NCI-H1436 treated with DMSO at 0.1 percent for 48 hours (cell line): ENCODE results near the gene CALHM1.
"Not testable (repeated sequence)": the region's sequence is repeated elsewhere in the genome, so short reads cannot be mapped to it uniquely, and the experiment has no call there.

Experiments used
- DNase-seq: peaks from one replicate; lab custom pipeline; 2025; lab: John Stamatoyannopoulos, UW

CALHM1 gene, protein sequence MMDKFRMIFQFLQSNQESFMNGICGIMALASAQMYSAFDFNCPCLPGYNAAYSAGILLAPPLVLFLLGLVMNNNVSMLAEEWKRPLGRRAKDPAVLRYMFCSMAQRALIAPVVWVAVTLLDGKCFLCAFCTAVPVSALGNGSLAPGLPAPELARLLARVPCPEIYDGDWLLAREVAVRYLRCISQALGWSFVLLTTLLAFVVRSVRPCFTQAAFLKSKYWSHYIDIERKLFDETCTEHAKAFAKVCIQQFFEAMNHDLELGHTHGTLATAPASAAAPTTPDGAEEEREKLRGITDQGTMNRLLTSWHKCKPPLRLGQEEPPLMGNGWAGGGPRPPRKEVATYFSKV

DNA sequence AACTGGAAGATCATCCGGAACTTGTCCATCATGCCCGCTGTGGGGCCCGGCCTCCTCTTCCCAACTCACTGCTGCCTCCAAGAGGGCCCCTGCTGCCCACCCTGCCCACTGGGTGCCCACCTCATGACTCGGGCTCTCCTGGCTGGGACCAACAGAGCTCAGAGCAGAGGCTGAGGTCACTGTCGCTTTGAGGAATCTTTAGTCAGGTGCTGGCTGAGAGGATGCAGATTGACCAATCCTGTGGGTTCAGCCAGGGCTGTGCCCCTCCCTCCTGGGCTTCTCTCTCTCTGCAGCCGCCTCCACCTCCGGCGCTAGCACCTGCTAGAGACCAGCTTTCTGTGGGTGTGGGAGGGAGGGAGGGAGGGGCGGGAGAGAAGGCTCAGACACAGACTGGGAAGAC, at the start of gene CALHM1:
Gene CALHM1, minus strand, starts transcription at position 181 of the 400 bp plus-strand sequence. Its CDS starts 149 bp downstream, at position 32.
- peak; percentile 17 for DNase-seq

DNA sequence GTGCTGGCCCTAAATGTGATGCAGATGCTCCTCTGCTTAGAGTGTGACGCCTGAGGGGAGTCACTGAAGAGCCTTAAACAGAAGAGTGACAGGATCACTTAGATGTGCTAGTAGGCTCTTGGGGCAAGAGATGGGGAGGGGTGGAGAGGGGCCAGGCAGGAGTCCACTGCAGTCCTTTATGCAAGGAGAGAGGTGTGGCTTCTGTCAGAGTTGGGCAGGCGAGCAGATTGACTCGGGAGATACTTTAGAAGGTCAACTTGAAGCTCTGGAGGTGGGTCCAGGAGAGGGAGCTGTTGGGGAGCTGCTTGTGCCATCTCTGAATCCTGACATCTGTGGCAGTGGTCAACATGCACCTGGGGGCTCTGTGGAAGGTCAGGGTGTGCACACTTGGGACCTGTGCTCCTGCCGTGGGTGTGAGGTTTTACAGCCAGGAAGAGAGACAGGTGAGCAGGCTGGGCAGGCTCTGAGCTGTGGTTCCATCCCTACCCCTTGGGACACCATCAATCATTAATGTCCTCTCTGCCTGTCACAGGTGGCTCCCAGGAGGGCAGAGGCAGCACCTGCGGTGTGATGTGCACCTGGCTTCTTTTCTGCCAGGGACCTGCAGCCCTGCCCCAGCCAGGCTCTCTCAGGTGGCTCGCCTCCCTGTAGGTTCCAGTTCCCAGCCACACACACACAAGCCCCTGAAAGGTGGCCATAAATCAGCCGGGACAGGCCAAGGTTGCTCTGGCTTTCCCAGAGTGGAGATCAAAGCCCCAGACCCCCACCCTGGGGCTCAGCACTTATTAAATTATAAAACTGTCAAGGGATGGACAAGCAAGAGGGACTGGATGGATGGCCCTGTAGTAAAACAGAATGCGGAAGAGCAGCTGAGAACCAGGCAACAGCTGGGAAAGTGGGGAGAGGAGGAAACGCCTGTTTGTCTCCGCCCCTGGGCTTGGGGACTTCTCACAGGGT, 48.8 kb upstream of the CALHM1 start:
- DNase-seq, result peak; percentile 54

DNA sequence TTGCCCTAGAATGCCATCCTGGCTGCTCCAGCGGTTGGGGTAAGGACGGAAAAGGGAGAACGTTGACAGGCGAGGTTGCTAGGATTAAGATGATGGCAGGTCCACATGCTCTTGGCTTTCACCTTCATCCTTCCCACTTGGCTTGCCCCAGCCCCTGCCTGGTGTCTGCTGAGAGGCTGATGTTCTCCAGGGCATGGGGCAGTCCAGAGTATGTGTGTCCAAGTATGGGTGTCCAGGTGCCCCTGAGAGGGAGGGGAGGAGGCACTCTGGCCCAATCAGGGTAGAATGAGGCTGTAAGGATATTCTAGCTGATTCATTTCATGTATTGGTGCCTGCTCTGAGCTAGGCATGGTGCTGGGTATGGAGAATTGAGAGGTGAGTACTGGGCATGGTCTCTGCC, 47.4 kb upstream of the CALHM1 start:
- no peak for DNase-seq

DNA sequence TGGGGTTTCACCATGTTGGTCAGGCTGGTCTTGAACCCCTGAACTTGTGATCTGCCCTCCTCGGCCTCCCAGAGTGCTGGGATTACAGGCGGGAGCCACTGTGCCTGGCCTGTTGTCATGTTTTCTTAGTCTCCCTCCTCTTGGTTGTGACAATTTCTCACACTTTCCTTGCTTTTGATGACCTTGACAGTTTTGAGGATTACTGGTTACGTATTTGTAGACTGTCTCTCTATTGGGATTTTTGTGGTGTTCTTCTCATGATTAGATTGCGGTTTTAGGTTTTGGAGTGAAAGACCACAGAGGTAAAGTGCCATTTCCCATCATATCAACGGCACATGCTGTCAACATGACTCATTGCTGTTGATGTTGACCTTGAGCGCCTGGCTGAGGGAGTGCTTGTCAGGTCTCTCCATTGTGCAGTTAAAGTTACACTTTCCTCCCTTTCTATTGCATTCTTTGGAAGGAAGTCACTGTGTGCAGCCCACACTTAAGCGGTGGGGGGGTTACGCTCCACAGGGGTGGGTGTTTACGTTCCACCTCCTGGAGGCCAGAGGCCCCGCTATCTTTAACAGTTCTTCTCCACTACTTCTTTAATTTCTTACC, 45.6 kb upstream of the CALHM1 start:
- DNase-seq, result no peak

DNA sequence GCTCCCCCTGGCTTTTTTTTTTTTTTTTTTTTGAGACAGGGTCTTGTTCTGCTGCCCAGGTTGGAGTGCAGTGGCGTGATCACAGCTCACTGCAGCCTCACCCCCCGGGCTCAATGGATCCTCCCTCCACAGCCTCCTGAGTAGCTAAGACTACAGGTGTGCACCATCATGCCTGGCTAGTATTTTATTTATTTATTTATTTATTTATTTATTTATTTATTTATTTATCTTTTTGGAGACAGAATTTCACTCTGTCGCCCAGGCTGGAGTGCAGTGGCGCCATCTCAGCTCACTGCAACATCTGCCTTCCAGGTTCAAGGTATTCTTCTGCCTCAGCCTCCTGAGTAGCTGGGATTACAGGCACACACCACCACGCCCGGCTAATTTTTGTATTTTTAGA, 45.1 kb upstream of the CALHM1 start:
- not testable (repeated sequence) for DNase-seq

DNA sequence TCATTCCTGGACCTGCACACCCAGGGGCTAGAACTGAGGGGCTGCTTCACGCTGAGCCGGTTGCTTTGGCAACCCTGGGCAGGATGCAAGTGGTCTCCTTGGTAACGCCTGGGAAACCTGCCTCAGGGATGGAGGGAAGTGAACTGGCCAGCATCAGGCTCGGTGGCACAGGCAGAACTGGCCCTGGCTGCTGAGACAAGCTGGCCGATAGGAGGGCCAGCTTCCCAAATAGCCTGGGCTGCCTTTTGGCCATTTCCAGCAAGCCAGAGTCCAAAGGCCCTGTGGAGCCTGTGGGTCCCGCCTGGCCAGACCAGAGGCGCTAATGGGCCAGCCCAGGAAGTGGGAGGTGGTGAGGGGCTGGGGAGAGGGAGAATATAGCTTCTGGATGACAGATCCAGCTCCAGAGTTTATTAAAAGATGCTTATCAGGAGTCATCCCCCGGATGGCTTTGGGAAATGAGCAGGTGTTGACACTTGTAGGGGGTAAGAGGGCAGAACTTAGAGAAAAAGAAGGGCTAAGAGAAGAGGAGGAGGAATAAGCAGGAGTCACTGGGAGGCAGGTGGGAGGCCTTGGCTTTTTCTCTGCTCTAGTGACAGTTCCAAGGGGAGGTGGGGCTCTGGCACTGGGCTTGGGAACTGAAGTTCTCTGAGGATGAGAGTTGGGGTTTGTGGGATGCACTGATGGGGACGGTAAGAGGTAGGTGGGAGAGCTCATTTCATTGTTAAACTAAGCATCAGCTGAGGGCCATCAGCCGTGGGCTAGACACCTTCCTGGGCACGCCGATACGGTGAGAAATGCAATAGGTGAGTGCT, 44.4 kb upstream of the CALHM1 start:
- DNase-seq, result no peak

DNA sequence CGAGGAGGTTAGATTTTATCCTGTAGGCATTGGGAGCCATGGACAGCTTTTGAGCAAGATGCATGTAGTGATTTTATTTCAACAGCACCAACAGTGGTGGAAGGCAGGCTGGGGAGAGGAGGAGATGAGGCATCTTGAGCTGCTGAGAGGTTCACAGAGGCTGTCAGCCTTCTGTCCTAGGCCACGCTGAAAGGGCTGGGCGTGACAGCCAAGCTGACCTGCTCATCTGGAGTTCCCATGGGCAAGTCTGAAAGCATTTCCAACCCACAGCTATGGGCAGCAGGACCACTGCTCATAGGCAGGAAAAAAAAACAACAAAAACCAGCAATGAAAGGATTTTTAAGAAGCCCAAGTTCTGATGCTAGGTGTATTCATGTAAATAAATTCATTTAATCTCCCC, 42.5 kb upstream of the CALHM1 start:
- DNase-seq, result no peak

DNA sequence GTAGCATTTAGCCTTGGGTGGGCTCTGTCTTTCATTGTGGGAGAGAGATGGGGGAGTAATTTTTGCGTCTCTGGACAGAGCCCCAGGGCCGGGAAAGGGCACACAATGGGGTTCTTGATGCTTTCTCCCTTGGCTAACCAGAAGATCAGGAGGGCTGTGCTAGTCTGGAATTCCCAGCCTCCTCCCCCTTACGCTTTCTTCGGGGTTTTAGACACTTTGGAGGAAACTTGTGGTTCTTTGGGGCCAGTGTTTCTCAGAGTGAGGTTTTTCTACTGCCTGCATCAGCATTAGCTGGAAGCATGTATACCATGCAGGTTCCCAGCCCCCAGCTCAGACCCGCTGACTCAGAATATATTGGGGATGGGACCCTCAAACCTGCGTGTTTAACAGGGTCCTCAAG, 41.8 kb upstream of the CALHM1 start:
- no peak for DNase-seq

DNA sequence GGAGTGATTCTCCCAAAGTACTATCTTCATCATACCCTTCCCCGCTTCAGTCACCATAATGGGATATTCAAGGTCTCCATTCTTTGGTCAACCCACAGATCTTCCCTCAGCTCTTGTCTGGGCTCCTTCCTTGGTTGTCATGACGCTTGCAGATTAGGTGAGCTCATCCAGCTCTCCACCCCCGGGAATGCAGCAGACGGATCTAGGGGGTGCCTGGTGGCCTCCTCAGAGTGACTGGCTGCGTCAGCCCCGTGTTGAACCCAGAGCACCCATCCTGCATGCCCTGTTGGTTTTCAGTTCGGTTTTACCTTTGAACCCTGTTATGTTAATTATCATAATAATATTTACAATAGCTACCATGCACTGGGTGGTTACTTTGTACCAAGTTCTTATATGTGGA, 41.2 kb upstream of the CALHM1 start:
- DNase-seq, result no peak

DNA sequence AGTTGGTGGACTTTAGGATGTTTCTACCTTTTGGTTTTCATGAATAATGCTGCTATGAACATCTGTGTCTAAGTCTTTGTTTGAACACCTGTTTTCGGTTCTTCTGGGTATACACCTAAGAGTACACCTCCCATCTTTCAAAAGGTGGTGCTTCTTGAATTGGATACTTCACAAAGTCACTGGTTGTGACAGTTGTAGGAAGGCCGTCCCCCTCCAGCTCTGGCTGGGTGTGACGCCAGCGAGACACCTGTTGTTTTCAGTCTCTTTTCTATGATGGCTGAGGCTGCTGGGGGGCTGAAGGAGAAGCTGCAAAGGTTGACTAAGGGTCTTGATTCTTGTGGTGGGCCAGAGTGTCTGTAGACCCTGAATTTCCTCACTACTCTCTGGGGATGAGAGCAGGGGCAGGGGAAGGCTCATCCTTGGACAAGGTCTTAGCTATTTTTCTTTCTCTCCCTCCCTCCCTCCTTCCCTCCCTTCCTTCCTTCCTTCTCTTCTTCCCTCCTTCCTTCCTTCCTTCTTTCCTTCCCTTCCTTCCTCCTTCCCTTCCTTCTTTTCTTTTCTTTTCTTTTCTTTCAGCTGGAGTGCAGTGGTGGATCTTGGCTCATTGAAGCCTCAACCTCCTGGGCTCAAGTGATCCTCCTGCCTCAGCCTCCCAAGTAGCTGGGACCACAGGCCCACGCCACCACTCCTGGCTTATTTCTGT, 40.4 kb upstream of the CALHM1 start:
- DNase-seq, result no peak

DNA sequence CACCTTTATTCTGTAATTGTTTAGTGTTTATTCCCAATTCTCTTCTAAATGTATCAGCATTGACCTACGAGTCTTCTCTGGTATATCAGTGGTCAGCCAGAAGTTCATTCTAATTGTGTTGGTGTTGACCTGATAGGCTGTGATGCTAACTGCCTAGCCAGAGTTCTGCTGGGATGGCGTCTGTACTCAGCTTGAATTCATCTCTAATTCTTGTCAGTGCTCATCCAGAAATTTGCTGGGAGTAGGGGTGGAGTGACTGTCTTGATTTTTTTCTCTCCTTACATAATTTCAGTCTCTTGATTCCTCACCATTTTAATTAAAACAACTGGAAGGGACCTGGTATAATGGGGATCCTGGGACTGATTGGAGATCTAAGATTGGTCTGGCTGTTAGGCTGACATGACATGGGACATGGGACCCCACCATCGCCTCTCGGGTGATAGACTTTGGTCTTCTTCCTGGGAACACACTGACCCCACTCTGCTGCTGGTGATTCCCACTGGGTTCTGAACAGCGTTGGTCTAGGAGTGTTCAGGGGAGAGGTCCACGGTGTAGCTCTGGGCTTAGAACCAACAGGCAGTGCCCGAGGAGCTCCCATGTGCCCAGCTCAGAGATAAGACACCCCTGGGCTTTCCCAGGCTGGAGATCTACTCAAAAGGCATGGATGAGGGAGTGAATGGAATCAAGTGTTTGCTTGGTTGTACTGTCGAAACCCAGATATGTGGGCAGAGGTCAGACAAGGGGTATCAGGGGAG, 38.6 kb upstream of the CALHM1 start:
- DNase-seq, result no peak

DNA sequence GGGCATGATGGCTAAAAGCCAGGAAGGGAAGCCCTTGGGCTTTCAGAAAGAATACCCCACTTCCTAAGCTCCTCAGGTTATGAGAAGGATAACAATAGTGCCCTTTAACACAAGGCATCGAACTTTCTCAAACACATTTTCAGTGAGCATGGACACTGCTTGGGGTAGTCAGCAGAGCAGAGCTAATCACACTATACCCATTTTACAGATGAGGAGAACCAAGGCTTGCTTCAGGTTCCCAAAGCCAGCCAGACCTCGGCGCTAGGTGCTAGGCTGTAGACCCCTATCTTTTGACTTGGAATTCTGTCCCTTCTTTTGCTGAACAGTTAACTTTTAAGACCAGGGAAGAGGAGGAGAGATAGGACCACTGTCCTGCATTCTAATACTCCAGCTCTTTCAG, 36.6 kb upstream of the CALHM1 start:
- DNase-seq, result no peak

DNA sequence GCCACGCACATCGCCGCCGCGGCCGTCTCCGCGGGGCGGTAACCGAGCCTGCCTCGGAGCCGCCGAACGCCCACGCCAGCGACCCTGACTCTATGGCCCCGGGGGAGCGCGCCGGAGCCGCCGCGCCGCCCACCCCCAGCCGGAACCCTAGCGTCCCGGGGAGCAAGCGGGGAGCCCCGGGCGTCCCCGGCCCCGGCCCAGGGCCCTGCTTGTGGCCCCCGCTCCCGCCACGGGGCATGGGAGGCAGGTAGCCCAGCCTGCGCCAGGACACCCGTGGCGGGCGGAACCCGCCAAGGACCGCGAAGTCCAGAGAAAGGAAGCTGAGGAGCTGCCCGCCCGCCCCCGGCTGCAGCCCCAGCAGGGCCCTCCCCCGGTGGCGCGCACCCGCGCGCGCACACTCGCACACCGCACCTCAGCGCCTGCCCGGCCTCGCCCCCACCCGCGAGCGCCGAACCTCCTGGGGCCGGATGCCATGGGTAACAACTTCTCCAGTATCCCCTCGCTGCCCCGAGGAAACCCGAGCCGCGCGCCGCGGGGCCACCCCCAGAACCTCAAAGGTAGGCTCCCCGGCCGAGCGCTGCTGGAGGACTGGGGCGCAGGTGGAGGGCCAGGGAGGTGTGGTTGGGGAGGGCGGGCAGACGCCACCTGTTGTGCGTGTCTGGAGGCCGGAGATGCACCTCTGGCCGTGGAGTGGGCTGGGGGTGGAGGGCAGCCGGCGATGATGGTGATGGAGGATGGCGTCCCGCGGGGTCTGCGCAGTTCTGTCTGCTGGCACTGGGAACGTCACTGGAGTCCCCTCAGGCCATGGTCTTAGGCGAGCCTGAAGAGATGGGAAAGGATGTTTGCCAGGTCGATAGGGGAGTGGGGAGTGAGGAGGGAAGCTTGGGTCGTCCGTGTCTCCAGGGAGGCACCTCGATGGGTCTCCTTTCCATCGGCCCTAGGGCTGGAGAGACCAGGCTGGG, 35.5 kb upstream of the CALHM1 start:
- no peak for DNase-seq

DNA sequence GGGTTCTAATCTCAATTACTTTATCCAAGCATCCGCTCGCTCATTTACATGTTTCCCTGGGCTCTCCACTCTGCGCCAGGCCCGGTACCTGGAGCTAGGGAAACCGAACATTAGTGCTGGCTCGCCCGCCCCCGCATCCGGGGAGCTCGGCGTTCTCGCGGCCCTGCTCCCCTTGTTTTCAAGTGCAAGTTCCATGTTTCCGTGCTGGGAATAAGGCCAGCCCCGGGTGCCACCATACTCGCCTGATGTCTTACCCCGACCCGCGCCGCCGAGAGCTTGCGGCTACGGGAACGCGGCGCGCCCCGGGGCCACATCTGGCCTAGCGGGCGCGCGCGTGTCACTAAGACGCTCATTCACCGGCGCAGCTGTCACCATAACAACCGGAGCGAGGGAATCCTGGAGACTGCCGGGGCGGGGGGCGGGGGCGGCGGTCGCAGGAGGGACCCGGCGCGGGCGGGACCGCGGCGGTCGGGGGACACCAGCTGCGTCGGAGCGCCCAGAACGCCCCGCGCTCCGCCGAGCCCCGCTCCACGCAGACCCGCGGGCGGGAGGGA, 34.7 kb upstream of the CALHM1 start, which contains the start of gene NEURL1:
Gene NEURL1, plus strand, starts transcription at position 344 of the 554 bp plus-strand sequence. CDS start 683 bp downstream, outside the sequence.
- DNase-seq, result no peak

DNA sequence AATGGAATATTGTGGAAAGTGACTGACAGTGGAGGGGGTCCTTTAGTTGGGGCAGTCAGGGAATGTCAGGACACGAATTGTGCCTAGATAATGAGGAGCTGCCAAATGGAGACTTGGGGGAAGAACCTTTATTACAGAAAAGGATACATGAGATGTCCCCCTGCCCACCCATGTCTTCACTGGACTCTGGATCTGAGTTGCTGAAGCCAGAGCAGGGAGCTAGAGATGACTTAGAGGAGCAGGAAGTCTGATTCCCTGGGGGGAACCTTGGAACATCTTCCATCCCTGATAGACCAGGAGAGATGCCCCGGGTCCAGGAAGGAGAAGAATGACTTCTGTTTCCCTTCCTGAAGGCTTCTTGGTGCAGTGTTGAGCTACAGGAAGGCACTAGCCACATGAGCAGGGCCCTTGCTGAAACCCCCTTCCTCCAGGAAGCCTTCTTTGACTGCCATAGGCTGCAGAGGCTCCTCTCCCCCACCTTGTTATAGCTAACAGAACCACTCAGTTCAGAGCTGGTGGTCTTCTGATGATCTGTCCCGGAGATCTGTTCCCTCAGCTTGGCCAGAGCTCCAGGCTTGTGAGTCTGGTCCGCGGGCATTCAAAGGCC, 34.1 kb upstream of the CALHM1 start:
- DNase-seq, result no peak

DNA sequence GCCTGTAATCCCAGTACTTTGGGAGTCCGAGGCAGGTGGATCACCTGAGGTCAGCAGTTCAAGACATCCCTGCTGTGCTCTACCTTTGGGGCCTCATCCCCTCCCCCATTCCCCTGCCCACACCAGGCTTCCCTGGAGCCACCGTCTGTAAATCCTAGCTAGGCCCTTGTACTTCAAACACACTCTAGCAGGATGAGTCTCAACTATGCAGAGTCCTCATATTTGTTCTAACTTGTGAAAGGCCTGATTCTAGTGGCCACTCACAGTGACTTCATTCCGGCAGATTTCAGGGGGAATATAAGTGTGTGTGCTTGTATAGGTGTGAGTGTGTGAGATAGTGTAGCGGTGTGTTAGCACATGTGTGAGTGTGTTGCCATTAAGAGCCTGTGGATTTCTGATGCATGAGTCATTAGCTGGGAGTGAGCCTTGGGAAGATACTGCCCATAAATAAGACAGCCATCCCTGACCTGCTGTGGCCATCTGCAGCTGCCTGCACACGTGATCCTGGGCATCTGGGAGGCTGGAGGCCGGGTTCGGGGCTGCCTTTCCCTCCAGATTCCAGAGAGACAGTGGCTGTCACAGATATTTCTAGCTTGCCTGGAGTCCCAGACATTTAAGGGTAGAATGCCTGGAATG, 33.1 kb upstream of the CALHM1 start:
- no peak for DNase-seq

DNA sequence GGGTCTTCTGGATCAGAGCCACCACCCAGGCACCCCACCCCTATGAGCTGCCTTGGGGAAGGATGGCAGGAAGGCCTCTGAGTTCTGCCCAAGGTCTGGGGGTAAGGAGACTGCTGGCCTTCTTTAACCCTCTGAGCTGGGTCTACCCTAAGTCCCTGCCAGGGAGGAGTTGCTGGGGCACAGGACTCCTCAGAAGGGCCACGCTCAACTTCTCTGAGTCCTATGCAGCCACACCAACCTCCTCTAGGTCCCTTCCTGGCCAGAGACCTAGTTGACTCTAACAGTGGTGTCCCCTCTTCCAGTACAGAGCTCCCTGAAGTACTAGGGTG, 32.2 kb upstream of the CALHM1 start:
- no peak for DNase-seq

DNA sequence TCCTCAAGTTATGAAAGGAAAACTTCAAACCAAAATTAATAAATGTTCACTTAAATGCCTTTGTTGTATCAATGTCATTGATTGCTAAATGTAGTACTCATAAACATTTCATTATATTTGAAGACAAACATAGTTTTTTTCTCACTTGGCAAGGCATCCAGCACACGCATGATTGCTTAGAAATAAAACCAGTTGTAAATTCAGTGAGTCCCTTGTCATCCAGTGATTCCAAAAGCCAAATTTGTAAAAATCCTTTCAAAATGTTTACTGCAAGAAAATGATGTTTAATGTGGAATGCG, 28.7 kb upstream of the CALHM1 start:
- DNase-seq, result no peak
